ENCODE results near the gene MFAP5.

MFAP5 gene

GRCh38 chr12:8698879-8699278 is 36.3 kb upstream of the MFAP5 start:
- Histone ChIP-seq H3K4me1 (ENCODE audit: control insufficient read depth in 1 of 2, insufficient read depth in 1 of 2, low read depth in 1 of 2, low read length in 1 of 2) (peaks cover 11 to 12% of the 10 kb centered on the region in 2 experiments), H3K27ac (no peak overlapping the region)

GRCh38 chr12:8698132-8698851 is 35.7 kb upstream of the MFAP5 start:
- H3K27me3 ChIP-seq = peaks cover 43% of the 10 kb centered on the region
- peak overlapping the region; percentile 42 for H3K27ac ChIP-seq
- TF ChIP-seq CTCF (IDR thresholded peaks at IDR 0.05) = no peak
- peak overlapping the region; percentile 77 to 95 for H3K4me3 ChIP-seq (ENCODE audit: low read depth in 1 of 2, low read length in 1 of 2)
- no peaks in the 10 kb centered on the region for H3K36me3 ChIP-seq
- peaks cover 11 to 12% of the 10 kb centered on the region in 2 experiments for H3K4me1 ChIP-seq (ENCODE audit: control insufficient read depth in 1 of 2, insufficient read depth in 1 of 2, low read depth in 1 of 2, low read length in 1 of 2)
- no peaks in the 10 kb centered on the region for H3K9me3 ChIP-seq

More at GRCh38 chr12:8698879-8699278, 36.3 kb upstream of the MFAP5 start:
- TF ChIP-seq CTCF (IDR thresholded peaks at IDR 0.05) = no peak
- Histone ChIP-seq H3K27me3 (peaks cover 43% of the 10 kb centered on the region), H3K4me3 (ENCODE audit: low read depth in 1 of 2, low read length in 1 of 2) (peak overlapping the region; percentile 77 to 95), H3K9me3 (no peaks in the 10 kb centered on the region), H3K36me3 (no peaks in the 10 kb centered on the region)

GRCh38 chr12:8697476-8698131 is 35.0 kb upstream of the MFAP5 start, which contains the start of gene RIMKLB:
RIMKLB (plus strand) TSS chr12:8697991; CDS start chr12:8713867, 15,876 bp downstream.
- Histone ChIP-seq H3K9me3 (no peaks in the 10 kb centered on the region), H3K27ac (peak within 1 kb of the TSS; percentile 42), H3K4me1 (ENCODE audit: control insufficient read depth in 1 of 2, insufficient read depth in 1 of 2, low read depth in 1 of 2, low read length in 1 of 2) (peaks cover 11 to 12% of the 10 kb centered on the region in 2 experiments), H3K27me3 (peaks cover 43% of the 10 kb centered on the region), H3K4me3 (ENCODE audit: low read depth in 1 of 2, low read length in 1 of 2) (peak within 1 kb of the TSS; percentile 77 to 95), H3K36me3 (no peaks in the 10 kb centered on the region)
- no peak for TF ChIP-seq CTCF (IDR thresholded peaks at IDR 0.05)

GRCh38 chr12:8697120-8697475 is 34.5 kb upstream of the MFAP5 start:
- H3K36me3 ChIP-seq = no peaks in the 10 kb centered on the region
- no peaks in the 10 kb centered on the region for H3K9me3 ChIP-seq
- peak overlapping the region; percentile 30 for H3K27ac ChIP-seq
- H3K4me1 ChIP-seq (ENCODE audit: control insufficient read depth in 1 of 2, insufficient read depth in 1 of 2, low read depth in 1 of 2, low read length in 1 of 2) = peaks cover 11 to 12% of the 10 kb centered on the region in 2 experiments
- TF ChIP-seq CTCF (IDR thresholded peaks at IDR 0.05) = no peak
- H3K27me3 ChIP-seq = peaks cover 43% of the 10 kb centered on the region
- peak overlapping the region; percentile 77 to 95 for H3K4me3 ChIP-seq (ENCODE audit: low read depth in 1 of 2, low read length in 1 of 2)

GRCh38 chr12:8696442-8697090 is 33.9 kb upstream of the MFAP5 start:
- H3K36me3 ChIP-seq = no peaks in the 10 kb centered on the region
- H3K4me1 ChIP-seq (ENCODE audit: control insufficient read depth in 1 of 2, insufficient read depth in 1 of 2, low read depth in 1 of 2, low read length in 1 of 2) = peaks cover 11 to 12% of the 10 kb centered on the region in 2 experiments
- H3K27me3 ChIP-seq = peaks cover 43% of the 10 kb centered on the region
- H3K9me3 ChIP-seq = no peaks in the 10 kb centered on the region
- H3K4me3 ChIP-seq (ENCODE audit: low read depth in 1 of 2, low read length in 1 of 2) = peak overlapping the region in 1 of 2 experiments; percentile 95
- H3K27ac ChIP-seq = no peak overlapping the region
- TF ChIP-seq CTCF (IDR thresholded peaks at IDR 0.05) = no peak

Measured in neutrophil (primary cell).